Gastrocnemius medialis (tissue), 4 donors: Measurements from ENCODE around the gene GPHN. TPM values are rescaled to one million over a fixed set of nuclear protein-coding genes. Genes with fewer than 3 reads are reported as not detected.

Source experiments
- ATAC-seq, 2 donors: fragments of 150-250 bp; one replicate each; pipeline ENCODE4 v1.9.1; 2016
- DNase-seq, 2 donors: peaks; one replicate each; pipeline ENCODE4 v3.0.0-alpha.2; 2019
- H3K27ac ChIP-seq, 4 donors: fragments of 200-600 bp; sonication (generic); 1 replicate in 1 of 4; 2 replicates in 3 of 4; pipeline ENCODE4 v1.5.1; 2016 to 2018; ENCODE audit warnings: mild to moderate bottlenecking in 2 of 4, moderate library complexity in 1 of 4
- H3K27me3 ChIP-seq, 3 donors: fragments of 200-600 bp; sonication (generic) in 2 of 3; 1 replicate in 1 of 3; 2 replicates in 2 of 3; pipeline versions ENCODE4 v1.5.1 to v1.6.0; 2016 to 2019; ENCODE audit warnings: mild to moderate bottlenecking in 1 of 3, moderate library complexity in 1 of 3
- H3K36me3 ChIP-seq, 2 donors: fragments of 200-600 bp; sonication (generic) in 1 of 2; one replicate each; pipeline ENCODE4 v1.5.1; 2017 to 2018
- H3K4me1 ChIP-seq, 2 donors: fragments of 200-600 bp; sonication (generic) in 1 of 2; one replicate each; pipeline ENCODE4 v1.5.1; 2016 to 2017; ENCODE audit warnings: mild to moderate bottlenecking in 2 of 2
- H3K4me3 ChIP-seq, 4 donors: fragments of 200-600 bp; sonication (generic) in 3 of 4; 1 replicate in 1 of 4; 2 replicates in 3 of 4; pipeline ENCODE4 v1.5.1; 2016 to 2019; ENCODE audit warnings: mild to moderate bottlenecking in 2 of 4
- H3K9me3 ChIP-seq, 3 donors: fragments of 200-600 bp; sonication (generic) in 2 of 3; 1 replicate in 1 of 3; 2 replicates in 2 of 3; pipeline ENCODE4 v1.5.1; 2016 to 2019
- POLR2A ChIP-seq, 2 donors: fragments of 450-650 bp; IDR thresholded peaks; one replicate each; pipeline ENCODE4 v1.6.1; 2017; ENCODE audit warnings: antibody characterized with exemption in 2 of 2, mild to moderate bottlenecking in 2 of 2, moderate library complexity in 2 of 2
- in situ Hi-C, 4 donors: fragments of 200-750 bp; cut with MboI; loops; one replicate each; pipeline versions ENCODE4 v1.15.0 to v1.8.0; 2017; ENCODE audit warnings: low sequenced_read_pairs in 4 of 4
- intact Hi-C: fragments of 100-400 bp; cut with DNase I; formaldehyde crosslinking; loops from one replicate; pipeline ENCODE4 v1.15.1; 2023; ENCODE audit warnings: low total_unique reads
- total RNA-seq, 4 donors: library from RNA; depleted of rRNA; stranded (reverse); fragments of >200 nt; gene quantifications; one replicate each; pipeline versions ENCODE4 v1.1.0 to v1.2.3, GENCODE V29; 2016
- TF ChIP-seq, protein P1 (sequence below), 5 experiments: fragments of 450-650 bp in 3 of 5; fragments of 200-600 bp in 2 of 5; sonication (generic) in 2 of 5; IDR thresholded peaks in 4 of 5; conservative IDR thresholded peaks in 1 of 5; 1 replicate in 4 of 5; 2 replicates in 1 of 5; pipeline ENCODE4 v1.5.1; 2016 to 2019; ENCODE audit warnings: antibody characterized with exemption in 5 of 5, mild to moderate bottlenecking in 3 of 5, moderate library complexity in 3 of 5

GPHN gene
- 10 to 100 TPM; 10.3 to 33.3 (median 23.5) TPM for total RNA-seq

DNA sequence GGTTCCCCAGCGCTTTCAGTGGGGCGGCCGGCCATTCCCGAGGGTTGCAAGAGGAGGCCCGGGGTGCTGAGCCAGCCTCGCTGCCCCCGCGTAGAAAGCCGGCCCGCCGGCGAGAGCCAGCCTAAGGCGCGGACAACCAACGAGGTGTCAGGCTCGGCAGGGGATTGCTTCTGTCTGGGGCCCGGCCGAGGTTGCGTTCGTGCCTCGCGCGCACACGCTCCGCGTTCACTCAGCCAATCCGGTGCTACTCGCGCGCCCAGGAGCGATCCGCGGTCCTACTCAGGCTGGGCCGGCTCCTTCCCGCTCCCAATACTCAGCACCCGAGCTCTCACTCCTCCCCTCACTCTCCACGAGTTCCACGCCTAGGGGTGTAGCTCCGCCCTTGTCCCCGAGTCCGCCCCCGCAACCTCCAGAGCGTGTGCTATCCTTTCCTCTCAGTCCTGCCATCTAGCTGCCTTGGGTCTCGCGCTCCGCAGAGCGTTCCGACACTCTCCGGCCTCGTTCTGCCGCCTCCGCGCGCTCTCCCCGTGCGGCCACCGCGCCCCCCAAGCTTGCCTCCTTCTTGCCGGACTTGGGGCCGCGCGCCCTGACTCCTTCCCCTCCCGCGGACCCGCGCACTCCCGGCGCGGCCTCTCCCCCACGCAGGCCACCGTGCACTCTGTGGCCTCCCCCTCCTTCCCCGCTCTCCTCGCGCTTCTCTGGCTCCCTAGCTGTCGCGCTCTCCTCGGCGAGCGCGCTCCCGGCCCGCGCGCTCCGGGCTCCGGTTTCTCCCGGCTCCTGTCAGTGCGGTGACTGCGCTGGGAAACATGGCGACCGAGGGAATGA, at the start of gene GPHN:
GPHN (plus strand) TSS at position 426 of the 825 bp plus-strand sequence.
- in situ Hi-C loops (no loop called here), intact Hi-C loops (loop anchor here (1.0 to 10.0 kb wide), 6 partner anchors 111 to 1096 kb away; partner anchors contain the start of genes ATP6V1D, FUT8 and PALS1)

DNA sequence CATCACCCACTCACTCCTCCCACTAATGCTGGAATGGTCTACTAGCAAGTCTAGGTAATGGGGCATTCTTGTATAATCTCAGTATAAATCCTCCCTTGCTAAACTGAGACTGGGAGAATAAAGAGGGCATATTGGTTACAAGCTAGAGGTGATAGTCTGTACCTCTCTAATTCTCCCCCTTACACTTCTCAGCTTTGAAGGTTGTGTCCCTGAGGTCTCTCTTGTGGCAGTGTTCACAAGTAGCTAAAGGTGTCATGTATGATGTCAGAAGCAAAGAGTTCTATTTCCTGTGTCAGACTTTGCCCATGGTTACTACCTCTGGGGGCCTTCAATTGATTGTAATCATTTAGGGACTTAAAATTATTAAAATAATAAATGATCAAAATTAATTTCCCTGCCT, 48.3 kb upstream of the GPHN start:
- H3K27ac ChIP-seq = no peak overlapping the region
- H3K4me1 ChIP-seq = no peaks in the 10 kb centered on the region
- no peak for TF ChIP-seq POLR2A (IDR thresholded peaks at IDR 0.05)
- TF ChIP-seq, protein P1, sequence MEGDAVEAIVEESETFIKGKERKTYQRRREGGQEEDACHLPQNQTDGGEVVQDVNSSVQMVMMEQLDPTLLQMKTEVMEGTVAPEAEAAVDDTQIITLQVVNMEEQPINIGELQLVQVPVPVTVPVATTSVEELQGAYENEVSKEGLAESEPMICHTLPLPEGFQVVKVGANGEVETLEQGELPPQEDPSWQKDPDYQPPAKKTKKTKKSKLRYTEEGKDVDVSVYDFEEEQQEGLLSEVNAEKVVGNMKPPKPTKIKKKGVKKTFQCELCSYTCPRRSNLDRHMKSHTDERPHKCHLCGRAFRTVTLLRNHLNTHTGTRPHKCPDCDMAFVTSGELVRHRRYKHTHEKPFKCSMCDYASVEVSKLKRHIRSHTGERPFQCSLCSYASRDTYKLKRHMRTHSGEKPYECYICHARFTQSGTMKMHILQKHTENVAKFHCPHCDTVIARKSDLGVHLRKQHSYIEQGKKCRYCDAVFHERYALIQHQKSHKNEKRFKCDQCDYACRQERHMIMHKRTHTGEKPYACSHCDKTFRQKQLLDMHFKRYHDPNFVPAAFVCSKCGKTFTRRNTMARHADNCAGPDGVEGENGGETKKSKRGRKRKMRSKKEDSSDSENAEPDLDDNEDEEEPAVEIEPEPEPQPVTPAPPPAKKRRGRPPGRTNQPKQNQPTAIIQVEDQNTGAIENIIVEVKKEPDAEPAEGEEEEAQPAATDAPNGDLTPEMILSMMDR (IDR thresholded peaks at IDR 0.05 in 4 of 5, conservative IDR thresholded peaks at IDR 0.05 in 1 of 5) = no peak
- H3K4me3 ChIP-seq = no peak overlapping the region
- no peaks in the 10 kb centered on the region for H3K36me3 ChIP-seq
- ATAC-seq = no peak
- no peak for DNase-seq
- in situ Hi-C loops (no loop called here), intact Hi-C loops (no loop called here)
- no peaks in the 10 kb centered on the region for H3K9me3 ChIP-seq
- H3K27me3 ChIP-seq = no peaks in the 10 kb centered on the region

More for the DNA sequence above, at the start of gene GPHN:
- no peaks in the 10 kb centered on the region for H3K36me3 ChIP-seq
- H3K4me3 ChIP-seq = peak within 1 kb of the TSS; percentile 87 to 96 (median 92)
- H3K9me3 ChIP-seq = no peaks in the 10 kb centered on the region
- H3K27ac ChIP-seq = peak within 1 kb of the TSS; percentile 95 to 100 (median 96)
- H3K4me1 ChIP-seq = peaks cover 40 to 41% of the 10 kb centered on the region in 2 donors
- TF ChIP-seq, protein P1 (IDR thresholded peaks at IDR 0.05 in 4 of 5, conservative IDR thresholded peaks at IDR 0.05 in 1 of 5) = peak in 3 of 5 experiments; percentile 18 to 53 (median 49)
- TF ChIP-seq POLR2A (IDR thresholded peaks at IDR 0.05) = peak; percentile 87 to 95
- H3K27me3 ChIP-seq = no peaks in the 10 kb centered on the region
- peak; percentile 88 to 90 for ATAC-seq
- DNase-seq = peak; percentile 96 to 98

DNA sequence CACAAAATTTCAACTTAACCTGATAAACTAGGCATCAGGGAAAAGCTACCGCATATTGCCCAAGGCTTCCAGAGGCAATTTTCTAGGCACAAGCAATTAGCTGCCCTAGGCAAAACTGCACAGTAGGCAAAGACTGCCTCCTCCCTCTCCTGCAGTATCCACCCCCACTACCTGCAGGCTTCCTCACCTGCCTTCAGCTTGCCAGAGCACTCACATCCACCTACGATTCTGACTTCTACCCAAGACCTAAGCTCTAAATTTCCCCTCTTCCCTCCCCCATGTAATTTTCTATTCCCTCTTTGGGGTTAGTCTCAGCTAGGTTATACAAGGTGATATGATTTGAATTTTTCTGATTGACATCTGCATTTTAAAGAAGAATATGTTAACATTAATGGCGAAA, 43.7 kb upstream of the GPHN start:
- H3K27me3 ChIP-seq = no peaks in the 10 kb centered on the region
- no peaks in the 10 kb centered on the region for H3K9me3 ChIP-seq
- in situ Hi-C loops (no loop called here), intact Hi-C loops (no loop called here)
- ATAC-seq (no peak), DNase-seq (no peak)
- TF ChIP-seq, protein P1 (IDR thresholded peaks at IDR 0.05 in 4 of 5, conservative IDR thresholded peaks at IDR 0.05 in 1 of 5) = no peak
- TF ChIP-seq POLR2A (IDR thresholded peaks at IDR 0.05) = no peak
- H3K4me3 ChIP-seq = no peak overlapping the region
- H3K36me3 ChIP-seq = no peaks in the 10 kb centered on the region
- no peak overlapping the region for H3K27ac ChIP-seq
- no peaks in the 10 kb centered on the region for H3K4me1 ChIP-seq

- peaks cover 0 to 5% (median 0%) of the 10 kb centered on the region in 3 donors for H3K9me3 ChIP-seq
- H3K36me3 ChIP-seq = no peaks in the 10 kb centered on the region
- H3K27ac ChIP-seq = no peak overlapping the region
- no peak for TF ChIP-seq POLR2A (IDR thresholded peaks at IDR 0.05)
- TF ChIP-seq, protein P1 (IDR thresholded peaks at IDR 0.05 in 4 of 5, conservative IDR thresholded peaks at IDR 0.05 in 1 of 5) = no peak
- H3K4me1 ChIP-seq = no peaks in the 10 kb centered on the region
- intact Hi-C loops (no loop called here), in situ Hi-C loops (no loop called here)
- DNase-seq (no peak), ATAC-seq (no peak)
- no peak overlapping the region for H3K4me3 ChIP-seq
- no peaks in the 10 kb centered on the region for H3K27me3 ChIP-seq
Observed at GRCh38 chr14:66468778-66469367, 39.1 kb upstream of the GPHN start.
